H1 (cell line): ENCODE results near the gene HLA-A. TPM values are rescaled to one million over a fixed set of nuclear protein-coding genes. Genes with fewer than 3 reads are reported as not detected.
A peak's percentile ranks its signal among the peaks of the same experiment; 100 is the strongest.

Experiments used
- BRCA1 ChIP-seq: IDR thresholded peaks from 2 replicates; pipeline ENCODE4 v1.6.1; 2012; ENCODE audit warnings: low read depth, low read length, improper control_type of control experiment
- CEBPB ChIP-seq: IDR thresholded peaks from 2 replicates; pipeline ENCODE4 v1.6.1; 2012; ENCODE audit warnings: low read depth, low read length
- CHD2 ChIP-seq: IDR thresholded peaks from 2 replicates; pipeline ENCODE4 v1.6.1; 2012; ENCODE audit warnings: low read length, improper control_type of control experiment
- EP300 ChIP-seq, 2 experiments: IDR thresholded peaks; 1 replicate in 1 of 2; 2 replicates in 1 of 2; pipeline ENCODE4 v1.6.1; 2011 to 2012; ENCODE audit warnings: low read depth in 2 of 2, low read length in 2 of 2, mild to moderate bottlenecking in 2 of 2, borderline replicate concordance in 1 of 2, inconsistent platforms in 1 of 2, moderate library complexity in 1 of 2
- NANOG ChIP-seq: IDR thresholded peaks from 2 replicates; pipeline ENCODE4 v1.6.1; 2011; ENCODE audit warnings: low read length, low read depth, mild to moderate bottlenecking, inconsistent platforms; ENCODE audit not compliant: insufficient read depth, poor library complexity, severe bottlenecking
- POLR2A ChIP-seq, 2 experiments: IDR thresholded peaks; 1 replicate in 1 of 2; 2 replicates in 1 of 2; pipeline ENCODE4 v1.6.1; 2011; ENCODE audit warnings: low read depth in 2 of 2, low read length in 2 of 2, mild to moderate bottlenecking in 2 of 2; ENCODE audit errors: control extremely low read depth in 1 of 2
- POU5F1 ChIP-seq: IDR thresholded peaks from 2 replicates; pipeline ENCODE4 v1.6.1; 2011; ENCODE audit warnings: low read depth, mild to moderate bottlenecking, low read length, moderate library complexity
- RNF2 ChIP-seq: fragments of 200-900, 300-1000 bp; sonication (generic); IDR thresholded peaks from 2 replicates; pipeline ENCODE4 v1.7.1; 2016; ENCODE audit warnings: borderline replicate concordance, low read depth, mild to moderate bottlenecking, antibody characterized with exemption, low read length; ENCODE audit not compliant: poor library complexity, severe bottlenecking; ENCODE audit errors: missing control alignments
- RXRA ChIP-seq: IDR thresholded peaks from 2 replicates; pipeline ENCODE4 v1.6.1; 2011; ENCODE audit warnings: low read depth, mild to moderate bottlenecking, low read length, moderate library complexity; ENCODE audit not compliant: insufficient read depth
- TAF1 ChIP-seq: IDR thresholded peaks from 2 replicates; pipeline ENCODE4 v1.6.1; 2011; ENCODE audit warnings: mild to moderate bottlenecking, low read depth, low read length
- ZNF274 ChIP-seq: IDR thresholded peaks from 2 replicates; pipeline ENCODE4 v1.7.0; 2012; ENCODE audit warnings: low read length, borderline replicate concordance; ENCODE audit errors: extremely low read depth
- polyA plus RNA-seq, 7 experiments: library from polyadenylated mRNA; depleted of rRNA in 3 of 7; stranded (reverse) in 5 of 7; unstranded in 2 of 7; fragments of >200 nt in 5 of 7; fragments of 200-250 nt in 2 of 7; gene quantifications; 1 replicate in 5 of 7; 2 replicates in 1 of 7; 4 replicates in 1 of 7; pipeline versions ENCODE4 v1.2.1 to v1.2.3, GENCODE V29; 2011 to 2013; ENCODE audit warnings: missing spikeins in 2 of 7, mixed read lengths in 2 of 7
- total RNA-seq: library from RNA; stranded (reverse); fragmentation: NEBNext Ultra II Directional; extraction: Animal tissue kit (Norgen Biotek cat#: 25700); gene quantifications from 2 replicates; pipeline ENCODE4 v1.2.1, GENCODE V29; 2021

Gene HLA-A
- total and polyA plus RNA-seq, 2 of the 8 experiments (the other 6 are each of a cell fraction or from before 2014, with no cell fraction given) = 221 to 474 TPM

DNA sequence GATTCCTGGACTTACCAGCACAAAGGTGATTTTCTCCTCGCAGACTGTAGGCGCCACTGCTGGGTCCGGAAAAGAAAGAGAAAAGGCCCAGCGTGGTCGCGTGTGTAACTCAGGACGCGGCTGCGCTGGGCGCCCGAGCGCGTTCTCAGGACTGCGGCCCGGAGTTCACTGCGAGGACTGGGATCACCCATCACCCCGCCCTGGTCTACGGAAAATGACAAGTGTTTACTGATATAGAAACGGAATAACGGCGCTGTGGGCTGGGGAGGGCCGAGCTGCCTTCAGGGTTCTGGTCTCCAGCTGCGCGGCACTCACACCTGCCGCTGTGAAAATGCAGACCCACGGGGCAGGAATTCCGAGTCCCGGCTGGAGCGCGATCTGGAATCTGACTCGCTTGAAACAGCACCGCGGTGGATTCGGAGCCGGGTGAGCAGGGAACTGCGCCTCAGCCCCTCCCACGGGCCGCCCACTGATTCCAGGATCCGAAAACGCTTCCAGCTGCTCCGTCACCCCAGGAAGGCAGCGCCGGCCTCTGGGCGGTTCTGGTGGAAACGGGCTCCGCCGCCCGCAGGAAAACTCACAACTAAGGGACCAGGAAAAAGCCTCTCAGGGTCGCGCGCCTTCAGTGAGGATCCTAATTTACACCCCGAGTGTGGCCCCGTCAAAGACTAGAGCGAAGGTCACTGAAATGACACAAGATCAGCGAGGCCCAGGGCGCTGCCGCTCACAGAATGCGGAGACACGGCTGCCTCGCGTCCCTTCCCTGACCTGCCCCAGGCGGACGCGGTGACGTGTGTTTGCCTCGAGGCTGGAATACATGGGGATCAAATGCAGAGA is 34.5 kb downstream of the HLA-A start (continued):
- TF ChIP-seq EP300 (IDR thresholded peaks at IDR 0.05; ENCODE audit: borderline replicate concordance in 1 of 2, low read depth in 2 of 2, low read length in 2 of 2) (no peak), TAF1 (no peak), RNF2 (peak; percentile 55), NANOG (no peak), ZNF274 (no peak), BRCA1 (no peak), CHD2 (no peak), RXRA (no peak), CEBPB (no peak), POU5F1 (no peak), POLR2A (IDR thresholded peaks at IDR 0.05; ENCODE audit: control extremely low read depth in 1 of 2, low read depth in 2 of 2, low read length in 2 of 2) (no peak)
